Liver (tissue), 9 donors: ENCODE measurements around the gene CD247. TPM values are rescaled to one million over a fixed set of nuclear protein-coding genes. Genes with fewer than 3 reads are reported as not detected.

ENCODE experiments used
- DNase-seq: peaks from one replicate; pipeline ENCODE4 v3.0.0-alpha.2; 2017; ENCODE audit warnings: low spot score
- H3K27ac ChIP-seq, 2 donors: one replicate each; pipeline ENCODE4 v1.7.0; 2013; ENCODE audit warnings: inconsistent platforms in 2 of 2, low read length in 2 of 2, control low read depth in 1 of 2, low read depth in 1 of 2, mild to moderate bottlenecking in 1 of 2
- H3K27me3 ChIP-seq, 4 donors: one replicate each; pipeline versions ENCODE4 v1.6.1 to v1.7.0; 2013; ENCODE audit warnings: low read length in 3 of 4, inconsistent platforms in 1 of 4, mild to moderate bottlenecking in 1 of 4, moderate library complexity in 1 of 4; ENCODE audit not compliant: control insufficient read depth in 4 of 4, insufficient read depth in 4 of 4
- H3K36me3 ChIP-seq, 4 donors: one replicate each; pipeline versions ENCODE4 v1.6.1 to v1.7.0; 2013; ENCODE audit warnings: low read length in 3 of 4, mild to moderate bottlenecking in 3 of 4, low read depth in 1 of 4, moderate library complexity in 1 of 4; ENCODE audit not compliant: control insufficient read depth in 4 of 4, insufficient read depth in 3 of 4
- H3K4me1 ChIP-seq, 4 donors: one replicate each; pipeline versions ENCODE4 v1.6.1 to v1.7.0; 2013; ENCODE audit warnings: low read length in 3 of 4, mild to moderate bottlenecking in 3 of 4, moderate library complexity in 1 of 4; ENCODE audit not compliant: control insufficient read depth in 4 of 4, insufficient read depth in 4 of 4
- H3K4me3 ChIP-seq, 3 donors: one replicate each; pipeline versions ENCODE4 v1.6.1 to v1.7.0; 2013; ENCODE audit warnings: low read length in 3 of 3, control low read depth in 1 of 3, low read depth in 1 of 3, mild to moderate bottlenecking in 1 of 3
- H3K9ac ChIP-seq, 2 donors: one replicate each; pipeline ENCODE4 v1.7.0; 2013; ENCODE audit warnings: low read length in 2 of 2, mild to moderate bottlenecking in 2 of 2, moderate library complexity in 2 of 2, control low read depth in 1 of 2, low read depth in 1 of 2
- H3K9me3 ChIP-seq, 4 donors: one replicate each; pipeline versions ENCODE4 v1.6.1 to v1.7.0; 2013; ENCODE audit warnings: low read length in 3 of 4; ENCODE audit not compliant: control insufficient read depth in 4 of 4
- CTCF ChIP-seq: fragments of 150-350 bp; IDR thresholded peaks from 2 replicates; pipeline ENCODE4 v1.5.1; 2017; ENCODE audit warnings: improper control_type of control experiment, low read depth, low read length; ENCODE audit not compliant: missing input control
- EGR1 ChIP-seq, 2 donors: IDR thresholded peaks; 2 replicates each; pipeline ENCODE4 v1.6.1; 2016 to 2018; ENCODE audit warnings: antibody characterized with exemption in 2 of 2, low read depth in 2 of 2
- FOXA1 ChIP-seq: IDR thresholded peaks from 2 replicates; pipeline ENCODE4 v1.6.1; 2016; ENCODE audit warnings: antibody characterized with exemption
- FOXA2 ChIP-seq: IDR thresholded peaks from 2 replicates; pipeline ENCODE4 v1.6.1; 2016; ENCODE audit warnings: antibody characterized with exemption
- GABPA ChIP-seq, 2 donors: IDR thresholded peaks in 1 of 2; conservative IDR thresholded peaks in 1 of 2; 2 replicates each; pipeline ENCODE4 v1.6.1; 2016; ENCODE audit warnings: antibody characterized with exemption in 2 of 2, mild to moderate bottlenecking in 1 of 2, moderate library complexity in 1 of 2
- HNF4A ChIP-seq, 2 donors: conservative IDR thresholded peaks; 2 replicates each; pipeline ENCODE4 v1.6.1; 2016; ENCODE audit warnings: antibody characterized with exemption in 2 of 2, mild to moderate bottlenecking in 2 of 2
- HNF4G ChIP-seq: IDR thresholded peaks from 2 replicates; pipeline ENCODE4 v1.6.1; 2016; ENCODE audit warnings: antibody characterized with exemption
- JUND ChIP-seq, 2 donors: IDR thresholded peaks; 2 replicates each; pipeline ENCODE4 v1.6.1; 2016; ENCODE audit warnings: antibody characterized with exemption in 2 of 2
- MAX ChIP-seq: IDR thresholded peaks from 2 replicates; pipeline ENCODE4 v1.6.1; 2016; ENCODE audit warnings: antibody characterized with exemption
- NR2F2 ChIP-seq: IDR thresholded peaks from 2 replicates; pipeline ENCODE4 v1.6.1; 2016; ENCODE audit warnings: antibody characterized with exemption
- RAD21 ChIP-seq, 2 donors: IDR thresholded peaks; 2 replicates each; pipeline ENCODE4 v1.6.1; 2016; ENCODE audit warnings: antibody characterized with exemption in 2 of 2, mild to moderate bottlenecking in 2 of 2
- REST ChIP-seq: IDR thresholded peaks from 2 replicates; pipeline ENCODE4 v1.6.1; 2016; ENCODE audit warnings: antibody characterized with exemption, mild to moderate bottlenecking
- RXRA ChIP-seq, 2 donors: IDR thresholded peaks; 2 replicates each; pipeline ENCODE4 v1.6.1; 2017 to 2018; ENCODE audit warnings: antibody characterized with exemption in 2 of 2, mild to moderate bottlenecking in 1 of 2
- SP1 ChIP-seq: IDR thresholded peaks from 2 replicates; pipeline ENCODE4 v1.6.1; 2018; ENCODE audit warnings: antibody characterized with exemption, mild to moderate bottlenecking
- TAF1 ChIP-seq: conservative IDR thresholded peaks from 2 replicates; pipeline ENCODE4 v1.6.1; 2016; ENCODE audit warnings: antibody characterized with exemption, mild to moderate bottlenecking
- YY1 ChIP-seq: IDR thresholded peaks from 2 replicates; pipeline ENCODE4 v1.6.1; 2016; ENCODE audit warnings: antibody characterized with exemption, mild to moderate bottlenecking
- ZBTB33 ChIP-seq: IDR thresholded peaks from 2 replicates; pipeline ENCODE4 v1.6.1; 2016; ENCODE audit warnings: antibody characterized with exemption
- WGBS: extraction: QIAGEN DNeasy Blood & Tissue Kit; methylation state at CpG from one replicate; pipeline ENCODE4 v1.1.7; 2013; 5-methylcytosine and 5-hydroxymethylcytosine counted together
- polyA plus RNA-seq, 2 donors: library from polyadenylated mRNA; stranded (reverse) in 1 of 2; unstranded in 1 of 2; fragments of 200-250 nt in 1 of 2; fragments of >200 nt in 1 of 2; fragmentation: Nextera tagmentation in 1 of 2; extraction: Ambion mirVana in 1 of 2; gene quantifications; one replicate each; pipeline versions ENCODE4 v1.2.1 to v1.2.3, GENCODE V29; 2013 to 2015
- total RNA-seq, 2 donors: library from RNA; depleted of rRNA; stranded (reverse); fragments of >200 nt; gene quantifications; one replicate each; pipeline ENCODE4 v1.2.3, GENCODE V29; 2014
- TF ChIP-seq, protein P1 (sequence below): IDR thresholded peaks from 2 replicates; pipeline ENCODE4 v1.6.1; 2016; ENCODE audit warnings: antibody characterized with exemption
- donor health status: healthy.
- donor health status: healthy.
- donor health status: healthy.
- donor health status: healthy.
- donor health status: healthy.

Gene CD247
- total and polyA plus RNA-seq, 4 donors, result 0.61 to 2.2 (median 1.6) TPM

GRCh38 chr1:167502719-167503462, 15.4 kb downstream of the CD247 start:
- no peak for TF ChIP-seq NR2F2
- no peak for TF ChIP-seq FOXA2
- no peak for TF ChIP-seq TAF1
- no peak for TF ChIP-seq SP1
- no peak for TF ChIP-seq RAD21 (IDR thresholded peaks at IDR 0.05)
- no peak for TF ChIP-seq HNF4A (conservative IDR thresholded peaks at IDR 0.05)
- TF ChIP-seq REST, result no peak
- no peak for TF ChIP-seq YY1
- no peak for TF ChIP-seq HNF4G
- TF ChIP-seq RXRA (IDR thresholded peaks at IDR 0.05), result no peak
- WGBS, result 52% methylated on average over 4 of the region's 4 CpGs
- H3K4me1 ChIP-seq, result no peaks in the 10 kb centered on the region

DNA sequence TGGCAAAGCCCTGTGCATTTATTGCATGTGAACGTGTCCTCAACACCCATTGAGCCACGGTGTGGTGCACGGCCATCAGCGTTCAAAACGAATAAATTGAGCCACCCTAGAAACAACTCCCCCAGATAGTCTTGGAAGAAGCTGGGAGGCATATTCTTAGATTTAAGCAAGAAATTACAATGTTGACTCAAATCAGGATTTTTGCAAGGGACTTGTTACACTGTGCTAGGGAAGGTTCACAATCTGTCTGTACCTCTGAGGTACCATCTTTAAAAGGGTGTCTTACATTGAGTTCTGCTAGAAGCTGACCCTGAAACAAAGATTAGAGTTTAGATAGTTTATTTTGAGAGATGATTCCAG, 16.2 kb downstream of the CD247 start:
- H3K4me1 ChIP-seq, result no peaks in the 10 kb centered on the region
- no peaks in the 10 kb centered on the region for H3K9me3 ChIP-seq
- no peak overlapping the region for H3K9ac ChIP-seq
- H3K27me3 ChIP-seq, result peaks cover 0 to 7% (median 0%) of the 10 kb centered on the region in 4 donors
- no peak overlapping the region for H3K4me3 ChIP-seq
- no peaks in the 10 kb centered on the region for H3K36me3 ChIP-seq
- no peak for TF ChIP-seq EGR1 (IDR thresholded peaks at IDR 0.05; ENCODE audit: low read depth in 2 of 2)
- no peak for TF ChIP-seq YY1
- no peak for TF ChIP-seq FOXA1
- no peak for TF ChIP-seq CTCF
- no peak for TF ChIP-seq ZBTB33
- TF ChIP-seq HNF4A (conservative IDR thresholded peaks at IDR 0.05), result no peak
- no peak for TF ChIP-seq RAD21 (IDR thresholded peaks at IDR 0.05)
- no peak for TF ChIP-seq MAX
- TF ChIP-seq RXRA (IDR thresholded peaks at IDR 0.05), result no peak
- no peak for TF ChIP-seq HNF4G
- TF ChIP-seq GABPA (IDR thresholded peaks at IDR 0.05 in 1 of 2, conservative IDR thresholded peaks at IDR 0.05 in 1 of 2), result no peak
- TF ChIP-seq JUND (IDR thresholded peaks at IDR 0.05), result no peak
- no peak for TF ChIP-seq TAF1
- TF ChIP-seq, protein P1, sequence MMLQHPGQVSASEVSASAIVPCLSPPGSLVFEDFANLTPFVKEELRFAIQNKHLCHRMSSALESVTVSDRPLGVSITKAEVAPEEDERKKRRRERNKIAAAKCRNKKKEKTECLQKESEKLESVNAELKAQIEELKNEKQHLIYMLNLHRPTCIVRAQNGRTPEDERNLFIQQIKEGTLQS, result no peak
- DNase-seq, result no peak
- 76% methylated on average over 5 of the region's 5 CpGs for WGBS
- no peak overlapping the region for H3K27ac ChIP-seq

More at GRCh38 chr1:167502719-167503462, 15.4 kb downstream of the CD247 start:
- H3K4me3 ChIP-seq, result no peak overlapping the region
- H3K27me3 ChIP-seq, result peaks cover 0 to 7% (median 0%) of the 10 kb centered on the region in 4 donors
- DNase-seq, result no peak
- no peaks in the 10 kb centered on the region for H3K9me3 ChIP-seq
- H3K27ac ChIP-seq, result no peak overlapping the region
- H3K36me3 ChIP-seq, result no peaks in the 10 kb centered on the region
- no peak overlapping the region for H3K9ac ChIP-seq
